CD4-positive, alpha-beta T cell treated with Interleukin-21 for 1 hour (primary cell): ENCODE results near the gene MYD88.

Source experiments
- DNase-seq: peaks from one replicate; pipeline ENCODE4 v3.0.0-alpha.2; 2020

The MYD88 gene

DNA sequence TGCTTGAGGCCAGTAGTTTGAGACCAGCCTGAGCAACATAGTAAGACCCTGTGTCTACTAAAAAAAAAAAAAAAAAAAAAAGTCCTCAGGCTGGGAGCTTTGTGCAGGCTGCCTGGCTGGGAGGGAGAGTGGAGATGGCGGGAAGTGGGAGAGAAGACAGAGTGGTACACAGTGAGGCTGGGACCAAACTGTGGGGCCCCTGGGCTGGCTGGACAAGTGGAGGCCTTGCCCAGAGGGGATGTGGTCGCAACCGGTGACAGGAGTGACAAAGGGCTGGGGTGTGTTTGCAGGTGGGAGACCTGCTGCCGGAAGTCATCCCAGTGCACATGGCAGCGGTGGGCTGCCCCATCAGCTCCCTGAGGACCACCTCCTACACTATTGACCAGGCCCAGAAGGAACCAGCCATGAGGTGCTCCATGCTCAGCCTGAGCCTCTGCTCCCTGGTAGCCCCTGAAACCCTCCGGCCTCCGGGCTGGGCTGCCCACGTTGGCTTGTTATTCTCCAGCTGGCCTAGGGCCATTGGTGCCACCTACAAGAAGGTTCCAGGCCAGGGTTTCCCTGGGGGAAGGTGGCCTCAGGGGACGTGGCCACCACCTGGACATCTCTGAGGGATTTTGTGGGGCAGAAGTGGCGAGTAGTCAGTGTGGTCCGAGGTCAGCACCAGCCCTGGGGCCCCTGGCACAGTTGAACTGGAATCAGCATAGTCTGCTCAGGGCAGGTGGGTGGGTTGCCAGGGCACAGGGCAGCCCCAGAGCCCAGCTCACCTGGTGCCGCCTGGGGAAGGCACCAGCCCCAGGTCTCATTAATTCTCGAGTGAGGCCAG lies 24.2 kb upstream of the MYD88 start:
- no peak for DNase-seq

DNA sequence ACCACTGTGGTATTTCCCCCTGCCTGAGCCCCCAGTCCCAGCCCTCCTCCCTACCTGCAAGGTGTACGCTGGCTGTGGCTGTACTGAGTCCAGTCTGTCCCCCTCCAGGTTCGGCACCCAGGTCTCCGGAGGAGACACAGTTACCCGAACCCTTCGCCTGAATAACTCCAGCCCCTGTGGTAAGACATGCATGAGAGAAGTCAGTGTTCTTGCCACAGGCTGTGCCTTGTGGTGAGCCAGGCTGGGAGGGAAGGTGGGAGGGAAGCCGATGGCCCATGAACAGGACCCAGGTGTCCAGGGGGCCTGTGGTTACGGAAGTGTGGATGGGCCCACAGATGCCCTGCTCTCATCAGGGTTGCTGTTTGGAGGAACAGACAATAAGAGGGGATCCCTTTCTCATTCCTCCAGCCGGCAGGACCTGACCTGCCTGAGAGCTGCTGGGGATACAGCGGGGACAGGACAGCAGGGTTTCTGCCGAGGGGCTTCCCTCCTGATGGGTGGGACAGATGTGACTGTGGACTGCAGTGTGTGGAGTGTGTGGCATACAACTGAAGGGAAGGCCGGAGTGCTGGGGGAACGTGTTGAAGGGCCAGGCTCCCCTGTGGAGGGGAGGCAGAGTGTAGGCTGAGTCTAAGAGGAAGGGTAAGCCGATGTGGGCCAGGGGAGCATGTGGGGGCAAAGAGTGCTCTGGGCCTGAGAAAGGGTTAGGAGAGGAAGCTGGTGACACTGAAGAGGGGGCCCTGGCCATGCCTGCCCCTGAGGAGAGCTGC lies 23.4 kb upstream of the MYD88 start:
- no peak for DNase-seq

DNA sequence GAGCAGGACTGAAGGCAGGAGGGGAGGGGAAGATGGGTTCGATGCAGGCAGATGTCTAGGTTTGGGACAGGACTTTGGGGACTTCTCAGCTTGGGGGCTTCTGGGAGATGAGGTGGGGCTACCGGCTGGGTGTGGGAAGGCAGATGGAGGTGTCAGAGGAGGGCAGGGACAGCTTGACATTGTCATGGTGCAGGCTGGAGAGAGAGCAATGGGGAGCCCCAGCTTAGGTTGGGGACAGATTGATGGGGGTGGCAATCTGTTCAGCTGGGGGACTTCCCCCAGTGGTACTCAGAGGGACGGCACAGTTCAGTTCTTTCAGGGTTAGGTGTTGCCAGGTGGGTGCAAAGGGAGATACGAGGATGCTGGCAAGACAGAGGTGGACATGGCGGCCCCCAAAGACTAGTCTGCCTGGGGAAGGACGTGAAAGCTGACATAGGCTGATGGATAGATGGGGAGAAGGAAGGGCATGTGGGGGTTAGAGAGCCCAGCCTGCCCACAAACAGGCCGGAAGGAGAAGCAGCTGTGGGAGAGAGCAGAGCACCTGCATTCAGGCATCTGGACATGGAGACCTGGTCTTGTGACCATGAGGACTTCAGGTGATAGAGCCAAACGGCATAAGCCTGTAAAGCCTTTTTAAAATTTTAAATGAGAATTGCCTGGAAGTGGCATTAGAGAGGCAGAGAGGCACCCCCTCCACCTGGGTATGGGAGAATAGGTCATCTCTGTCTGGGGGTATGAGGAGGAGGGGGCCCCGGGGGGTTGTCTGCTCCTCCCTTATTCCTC lies 22.6 kb upstream of the MYD88 start:
- no peak for DNase-seq

DNA sequence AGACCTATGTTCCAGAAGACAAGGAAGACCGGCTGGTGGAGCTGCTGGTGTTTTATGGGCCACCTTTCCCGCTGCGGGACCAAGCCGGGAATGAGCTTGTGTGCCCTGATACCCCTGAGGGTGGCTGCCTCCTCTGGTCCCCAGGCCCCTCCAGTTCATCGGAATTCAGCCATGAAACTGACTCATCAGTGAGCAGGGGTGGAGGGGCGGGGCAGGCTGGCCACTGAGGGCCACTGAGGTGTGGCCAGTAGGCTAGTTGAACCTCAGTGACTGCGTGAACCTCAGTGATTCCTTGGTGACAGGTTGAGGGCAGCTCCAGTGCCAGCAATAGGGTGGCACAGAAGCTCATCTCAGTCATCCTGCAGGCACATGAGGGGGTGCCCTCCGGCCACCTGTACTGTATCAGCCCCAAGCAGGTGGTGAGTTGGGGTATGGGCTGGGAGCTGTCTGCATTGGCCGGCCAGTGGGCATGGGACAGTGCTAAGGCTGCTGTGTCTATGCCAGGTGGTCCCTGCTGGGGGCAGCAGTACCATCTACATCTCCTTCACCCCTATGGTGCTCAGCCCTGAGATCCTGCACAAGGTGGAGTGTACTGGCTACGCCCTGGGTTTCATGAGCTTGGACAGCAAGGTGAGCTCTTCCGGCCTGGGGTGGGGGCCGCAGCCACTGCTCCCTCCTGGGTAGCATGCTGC lies 21.8 kb upstream of the MYD88 start:
- no peak for DNase-seq

DNA sequence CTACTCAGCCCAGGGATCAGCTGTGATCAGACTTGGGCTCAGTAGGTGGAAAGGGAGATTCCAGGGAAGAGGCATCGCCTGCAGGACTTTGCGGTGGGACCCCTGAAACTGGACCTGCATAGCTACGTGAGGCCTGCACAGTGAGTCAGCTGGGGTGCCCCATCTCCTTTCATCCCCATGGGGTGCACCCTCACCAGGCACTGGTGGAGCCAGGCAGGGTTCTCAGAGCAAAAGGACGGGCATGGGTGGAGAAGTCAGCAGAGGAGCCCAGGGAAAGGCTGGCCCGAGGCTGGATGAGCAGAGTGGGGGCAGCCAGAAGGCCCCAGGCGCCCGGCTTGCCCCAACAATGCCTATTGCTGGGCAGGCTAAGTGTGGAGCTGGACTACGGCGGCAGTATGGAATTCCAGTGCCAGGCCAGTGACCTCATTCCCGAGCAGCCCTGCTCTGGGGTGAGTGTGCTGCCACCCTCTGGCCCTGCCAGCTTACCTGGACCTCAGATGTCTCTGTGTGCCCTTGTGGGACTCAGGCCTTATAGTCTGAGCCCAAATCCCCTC lies 21.2 kb upstream of the MYD88 start:
- DNase-seq = no peak

DNA sequence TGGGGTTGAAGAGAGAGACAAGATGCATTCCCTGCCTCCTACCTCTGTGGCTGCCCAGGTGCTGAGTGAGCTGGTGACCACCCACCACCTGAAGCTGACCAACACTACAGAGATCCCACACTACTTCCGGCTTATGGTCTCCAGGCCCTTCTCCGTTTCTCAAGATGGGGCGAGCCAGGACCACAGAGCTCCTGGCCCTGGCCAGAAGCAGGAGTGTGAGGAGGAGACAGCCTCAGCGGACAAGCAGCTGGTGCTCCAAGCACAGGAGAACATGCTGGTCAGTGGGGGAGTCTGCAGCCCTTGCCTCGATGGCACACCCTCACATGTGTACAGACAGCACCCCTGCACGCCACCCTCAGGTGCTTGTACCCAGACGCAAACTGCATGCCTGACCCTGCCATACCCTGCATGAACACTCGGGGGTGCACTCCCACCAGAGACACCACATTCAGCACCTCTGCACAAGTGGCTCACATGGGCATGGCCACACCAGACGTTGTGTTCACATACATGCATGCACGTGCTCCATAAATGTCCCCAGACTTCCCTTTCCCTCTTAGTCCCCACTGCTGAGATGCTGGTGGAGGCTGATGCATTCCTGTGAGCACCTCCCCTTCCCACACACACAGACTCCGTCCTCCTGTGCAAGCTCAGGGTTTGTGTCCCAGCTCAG lies 20.6 kb upstream of the MYD88 start:
- DNase-seq = peak; percentile 78

DNA sequence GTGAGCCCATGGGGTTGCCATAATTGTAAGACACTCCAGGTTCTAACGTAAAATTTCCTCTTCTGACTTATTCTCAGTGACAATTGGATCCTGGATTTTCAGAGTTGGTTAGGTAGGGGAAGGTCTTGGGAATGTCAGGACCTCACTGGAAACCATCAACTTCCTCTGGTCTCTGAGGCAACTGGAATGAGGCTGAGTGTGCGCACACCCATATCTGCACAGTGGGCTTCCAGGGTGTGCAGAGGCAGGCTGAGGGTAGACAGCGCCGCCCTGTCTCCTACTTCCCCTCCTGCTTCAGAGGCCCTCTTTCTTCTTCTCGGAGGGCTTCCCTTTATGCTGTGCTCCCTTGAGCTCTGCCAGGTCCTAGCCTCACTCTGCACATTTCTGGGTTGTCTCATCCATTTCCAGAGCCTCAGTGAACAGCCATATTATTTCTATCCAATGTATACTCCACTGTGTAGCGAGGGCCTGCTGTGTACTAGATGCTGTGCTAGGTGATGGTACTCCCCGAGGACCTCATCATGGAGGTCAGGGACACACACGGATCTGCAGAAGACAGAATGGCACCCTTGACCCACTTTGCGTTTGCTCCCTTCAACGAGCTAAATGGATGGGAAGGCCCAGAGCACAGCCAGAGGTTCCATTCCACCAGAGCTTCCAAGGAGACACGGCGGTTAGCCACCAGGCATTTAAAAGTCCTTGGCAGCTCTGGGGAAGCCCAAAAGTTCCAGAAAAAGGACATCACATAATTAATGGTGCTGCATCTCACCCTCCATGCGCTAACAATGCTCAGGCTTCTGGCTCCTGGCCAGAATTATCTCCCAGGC lies 19.8 kb upstream of the MYD88 start:
- DNase-seq = no peak

DNA sequence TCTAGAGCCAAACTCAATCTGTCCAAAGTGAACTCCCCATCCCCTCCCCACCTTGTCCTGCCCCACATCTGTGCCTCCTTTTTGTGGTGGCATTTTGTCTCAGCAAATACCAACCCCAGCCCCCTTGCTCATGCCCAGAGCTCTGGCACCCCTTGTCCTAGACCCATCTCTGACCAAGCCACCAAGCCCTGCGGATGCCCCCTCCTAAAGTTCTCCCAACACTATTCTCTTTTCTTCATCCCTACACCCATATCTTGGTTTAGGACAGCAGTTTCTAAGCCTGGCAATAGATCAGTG lies 19.3 kb upstream of the MYD88 start:
- DNase-seq = no peak

DNA sequence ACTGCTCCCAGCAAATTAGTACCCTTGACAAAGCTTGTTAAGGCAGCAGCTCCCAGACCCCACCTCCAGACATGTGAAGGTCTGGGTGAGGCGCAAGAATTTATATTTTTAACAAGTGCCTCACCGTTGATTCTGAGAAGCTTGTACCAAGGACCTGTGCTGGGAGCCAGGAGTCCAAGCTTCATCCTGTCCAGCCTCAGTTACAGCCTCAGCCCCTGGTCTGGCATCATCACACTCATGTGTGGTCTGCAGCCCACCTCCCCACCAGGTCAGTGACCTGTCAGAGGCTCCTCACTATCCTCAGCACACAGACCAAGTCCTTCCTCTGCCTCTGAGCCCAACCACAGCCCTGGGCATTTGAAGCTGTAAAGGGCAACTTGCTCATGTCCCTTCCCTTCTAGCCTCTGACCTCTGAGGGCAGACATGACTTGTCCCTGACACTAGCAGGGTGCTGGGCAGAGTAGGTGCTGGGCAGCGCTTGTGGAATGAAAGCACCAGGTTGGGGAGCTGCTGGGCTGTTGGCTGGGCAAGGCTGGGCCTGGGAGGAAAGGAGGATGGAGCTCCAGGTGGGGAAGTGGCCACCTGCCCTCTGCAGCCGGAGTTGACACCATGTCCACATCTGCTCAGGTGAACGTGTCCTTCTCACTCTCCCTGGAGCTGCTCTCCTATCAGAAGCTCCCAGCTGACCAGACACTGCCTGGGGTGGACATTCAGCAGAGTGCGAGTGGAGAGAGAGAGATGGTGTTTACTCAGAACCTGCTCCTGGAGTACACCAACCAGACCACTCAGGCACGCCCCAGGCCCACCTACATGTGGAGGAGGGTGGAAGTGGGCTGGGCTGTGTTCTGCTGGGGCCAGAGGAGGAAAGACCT lies 18.4 kb upstream of the MYD88 start:
- DNase-seq = no peak

DNA sequence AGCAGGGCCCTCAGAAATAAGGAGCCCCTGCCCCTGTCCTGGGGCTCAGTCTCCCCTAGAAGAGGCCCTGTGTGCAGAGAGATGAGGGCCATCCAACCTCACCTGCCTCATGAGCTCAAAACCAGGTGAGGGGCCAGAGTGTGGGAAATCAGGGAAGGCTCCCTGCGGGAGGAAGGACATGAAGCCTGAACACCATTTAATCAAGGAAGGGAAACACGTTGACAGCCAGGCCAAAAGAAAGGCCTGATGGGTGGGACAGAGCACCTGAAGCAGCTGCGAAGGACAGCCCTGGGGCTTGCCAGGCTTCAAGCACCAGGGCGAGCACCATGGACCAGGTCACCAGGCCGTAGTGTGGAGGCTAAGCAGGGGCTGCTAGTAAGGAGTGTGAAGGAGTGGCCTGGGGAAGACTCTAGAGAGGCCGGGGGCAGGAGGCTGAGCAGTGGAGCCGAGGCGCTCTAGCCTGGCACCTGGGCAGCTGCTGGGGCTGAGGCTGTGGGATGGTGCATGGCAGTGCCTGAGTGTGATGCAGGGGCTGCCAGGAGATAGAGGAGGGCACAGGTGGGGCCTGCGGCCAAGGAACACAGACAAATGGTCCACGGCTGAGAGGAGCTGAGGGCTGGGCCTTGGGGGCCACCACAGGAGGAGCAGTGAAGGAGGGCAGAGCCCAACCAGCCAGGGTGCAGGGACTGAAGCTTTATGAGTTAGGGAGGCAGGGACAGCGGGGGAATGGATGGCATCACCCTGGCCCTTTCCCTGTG lies 17.6 kb upstream of the MYD88 start:
- DNase-seq = no peak

DNA sequence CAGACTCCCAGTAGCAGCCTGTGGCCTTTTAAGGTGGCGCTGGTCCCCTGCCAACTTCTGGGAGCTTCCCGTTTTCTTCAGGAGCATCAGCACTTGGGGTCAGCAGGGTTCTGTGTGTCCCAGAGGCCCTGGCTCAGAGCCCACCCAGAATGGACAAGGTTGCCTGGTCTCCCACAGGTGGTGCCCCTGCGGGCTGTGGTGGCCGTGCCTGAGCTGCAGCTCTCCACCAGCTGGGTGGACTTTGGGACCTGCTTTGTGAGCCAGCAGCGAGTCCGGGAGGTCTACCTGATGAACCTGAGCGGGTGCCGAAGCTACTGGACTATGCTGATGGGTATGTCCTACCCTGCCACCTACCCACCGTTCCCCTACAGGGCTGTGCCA lies 17.0 kb upstream of the MYD88 start:
- no peak for DNase-seq

DNA sequence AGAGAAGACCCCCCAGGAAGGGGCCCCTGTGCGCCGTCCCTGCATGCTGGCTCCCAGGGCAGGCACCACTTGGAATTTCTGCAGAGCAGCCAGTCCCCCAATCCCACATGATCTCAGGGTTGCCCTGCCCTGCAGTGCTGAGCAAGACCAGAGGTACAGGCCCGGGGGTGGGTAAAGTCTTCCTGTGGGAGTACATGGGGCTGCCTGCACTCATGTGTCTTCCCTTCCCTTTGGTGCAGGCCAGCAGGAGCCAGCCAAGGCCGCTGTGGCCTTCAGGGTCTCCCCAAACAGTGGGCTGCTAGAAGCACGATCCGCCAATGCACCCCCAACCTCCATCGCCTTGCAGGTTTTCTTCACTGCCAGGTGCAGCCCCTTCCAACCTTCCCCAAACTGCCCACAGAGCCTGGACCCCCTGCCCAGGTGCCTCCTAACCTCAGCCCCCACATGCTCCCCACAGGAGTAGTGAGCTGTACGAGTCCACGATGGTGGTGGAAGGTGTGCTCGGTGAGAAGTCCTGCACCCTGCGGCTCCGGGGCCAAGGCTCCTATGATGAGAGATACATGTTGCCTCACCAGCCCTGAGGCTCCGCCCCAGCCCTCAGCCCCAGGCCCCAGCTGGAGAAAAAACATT lies 16.5 kb upstream of the MYD88 start:
- DNase-seq = no peak

DNA sequence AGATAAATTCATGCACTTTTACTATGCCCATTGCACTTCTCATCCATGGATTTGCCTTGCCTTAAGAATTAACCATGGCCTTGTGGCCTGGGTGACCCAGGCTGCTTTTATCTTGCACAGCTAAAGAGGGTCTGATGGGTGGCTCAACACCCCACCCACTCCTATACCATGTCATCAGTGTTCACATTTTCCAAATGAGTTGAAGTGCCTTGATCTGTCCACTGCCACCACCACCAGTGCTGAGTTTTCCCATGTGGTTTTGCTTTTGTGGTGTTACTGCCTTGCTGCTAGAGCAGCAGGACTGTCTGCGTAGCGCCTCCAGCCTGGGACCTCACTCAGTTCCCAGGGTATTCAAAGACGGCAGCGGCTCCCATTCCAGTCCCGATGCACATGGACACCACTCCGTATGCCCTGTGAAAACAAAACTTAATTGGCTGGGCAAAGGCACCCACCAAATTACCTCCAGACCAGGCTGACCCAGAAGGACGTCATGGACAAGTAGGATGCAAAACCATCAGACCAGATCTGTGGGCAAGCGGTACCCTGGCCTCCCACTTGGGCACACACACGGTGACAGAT lies 15.7 kb upstream of the MYD88 start:
- DNase-seq = no peak

DNA sequence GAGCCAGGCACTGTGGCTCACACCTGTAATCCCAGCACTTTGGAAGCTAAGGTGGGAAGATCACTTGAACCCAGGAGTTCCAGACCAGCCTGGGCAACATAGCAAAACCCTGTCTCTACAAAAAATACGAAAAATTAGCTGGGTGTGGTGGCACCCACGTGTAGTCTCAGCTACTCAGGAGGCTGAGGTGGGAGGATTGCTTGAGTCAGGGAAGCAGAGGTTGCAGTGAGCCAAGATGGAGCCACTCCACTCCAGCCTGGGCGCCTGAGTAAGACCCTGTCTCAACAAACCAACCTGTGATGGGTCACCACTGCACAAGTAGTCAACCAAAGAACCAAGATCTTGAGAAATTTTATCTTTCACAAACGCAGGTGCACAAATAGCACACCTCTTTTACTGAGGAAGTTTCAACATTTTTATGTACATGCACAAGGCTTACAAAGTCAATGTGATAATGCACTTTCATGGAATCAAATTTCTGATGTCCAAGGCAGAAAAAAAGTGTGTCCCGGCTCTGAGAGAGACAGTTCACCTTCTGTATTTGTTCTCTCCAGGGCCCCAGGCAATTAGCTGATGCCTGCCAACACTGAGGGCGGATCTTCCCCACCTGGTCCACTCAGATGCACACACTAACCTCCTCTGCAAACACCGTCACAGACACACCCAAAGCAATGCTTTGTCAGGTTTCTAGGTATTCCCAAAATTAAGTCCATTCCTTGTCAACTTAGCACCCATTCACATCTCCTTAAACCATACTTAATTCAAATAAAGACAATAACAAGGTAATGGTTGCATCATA lies 13.9 kb upstream of the MYD88 start:
- no peak for DNase-seq

DNA sequence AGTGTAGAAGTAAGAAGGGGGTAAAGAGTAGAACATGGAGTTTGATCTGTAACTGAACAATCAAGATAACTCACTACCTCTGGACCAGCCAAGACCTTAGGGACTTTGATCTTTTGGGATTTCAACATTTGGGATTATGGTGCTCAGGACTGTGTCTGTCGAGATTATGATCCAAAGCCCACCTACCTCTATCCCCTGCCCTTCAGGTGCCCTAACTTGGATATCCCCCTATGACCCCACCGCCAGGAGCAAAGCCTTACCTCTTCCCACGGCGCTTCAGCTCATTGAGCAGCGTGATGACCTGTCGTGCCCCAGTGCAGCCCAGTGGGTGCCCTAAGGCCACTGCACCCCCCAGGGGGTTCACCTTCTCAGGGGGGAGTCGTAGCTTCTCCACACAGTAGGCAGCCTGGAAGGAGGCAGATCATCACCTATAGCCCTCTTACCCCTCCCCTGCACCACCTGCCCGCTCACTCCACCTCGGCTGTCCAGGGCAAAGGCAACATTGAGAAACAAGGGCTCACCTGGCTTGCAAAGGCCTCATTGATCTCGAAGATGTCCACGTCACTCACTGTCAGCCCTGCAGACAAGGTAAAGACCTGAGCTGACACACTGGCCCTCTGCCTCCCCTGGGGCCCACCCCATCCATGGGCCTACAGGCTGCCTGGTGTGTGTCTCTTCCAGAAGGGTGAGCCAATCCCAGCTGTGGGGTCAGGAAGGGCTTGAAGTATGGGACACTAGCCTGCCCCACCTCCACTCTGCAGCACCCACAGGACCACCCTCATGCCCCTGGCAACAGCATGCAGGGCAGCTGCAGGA lies 12.9 kb upstream of the MYD88 start:
- no peak for DNase-seq

DNA sequence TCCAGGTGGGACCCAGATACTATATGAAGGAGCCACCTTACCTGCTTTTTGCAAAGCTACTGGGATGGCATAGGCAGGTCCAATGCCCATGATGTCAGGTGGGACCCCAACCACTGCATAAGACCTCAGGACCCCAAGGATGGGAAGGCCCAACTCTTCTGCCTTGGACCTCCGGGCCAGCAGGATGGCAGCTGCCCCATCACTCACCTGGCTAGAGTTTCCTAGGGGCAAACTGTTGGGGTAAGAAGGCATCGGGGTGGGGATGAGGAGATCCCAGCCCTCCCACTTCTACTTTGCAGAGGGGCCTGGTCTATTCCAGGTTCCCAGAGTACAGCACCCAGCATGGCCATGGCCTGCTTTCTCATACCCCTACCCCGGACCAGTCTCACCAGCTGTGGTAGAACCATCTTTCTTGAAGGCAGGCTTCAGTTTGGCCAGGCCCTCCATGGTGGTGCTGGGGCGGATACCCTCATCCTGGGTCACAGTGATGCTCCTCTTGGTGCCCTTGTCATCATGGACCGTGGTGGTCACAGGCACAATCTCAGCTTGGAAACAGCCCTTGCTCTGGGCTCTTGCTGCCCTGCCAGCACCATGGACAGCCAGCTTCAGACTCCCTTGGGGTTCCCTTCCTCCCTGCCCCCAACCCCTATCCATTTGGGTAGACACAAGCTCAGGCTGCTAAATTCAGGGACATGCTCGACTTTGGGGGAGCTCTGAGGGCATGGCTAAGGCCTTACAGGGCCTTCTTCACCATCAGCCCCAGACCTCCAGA lies 12.2 kb upstream of the MYD88 start:
- DNase-seq = no peak
